Glutamatergic neuron (in vitro differentiated cells): ENCODE data around the gene BAHCC1. TPM values are rescaled to one million over a fixed set of nuclear protein-coding genes. Genes with fewer than 3 reads are reported as not detected.
"Not testable (repeated sequence)": the region's sequence is repeated elsewhere in the genome, so short reads cannot be mapped to it uniquely, and the experiment has no call there.

Experiments used
- DNase-seq: peaks from one replicate; pipeline ENCODE4 v3.0.0; 2022
- H3K27ac Mint-ChIP-seq: one replicate; pipeline ENCODE4 v1.8.0; 2020; ENCODE audit warnings: mild to moderate bottlenecking, mixed read lengths, inconsistent platforms; ENCODE audit not compliant: unreplicated experiment
- H3K27me3 Mint-ChIP-seq: one replicate; pipeline ENCODE4 v1.8.0; 2020; ENCODE audit warnings: mild to moderate bottlenecking, moderate library complexity, mixed read lengths, inconsistent platforms; ENCODE audit not compliant: unreplicated experiment
- H3K36me3 Mint-ChIP-seq: one replicate; pipeline ENCODE4 v1.8.0; 2020; ENCODE audit warnings: mild to moderate bottlenecking, mixed read lengths, inconsistent platforms; ENCODE audit not compliant: unreplicated experiment
- H3K4me1 Mint-ChIP-seq: one replicate; pipeline ENCODE4 v1.8.0; 2020; ENCODE audit warnings: mild to moderate bottlenecking, low read depth, mixed read lengths, inconsistent platforms; ENCODE audit not compliant: unreplicated experiment
- H3K4me3 Mint-ChIP-seq: one replicate; pipeline ENCODE4 v1.8.0; 2020; ENCODE audit warnings: mild to moderate bottlenecking, mixed read lengths, inconsistent platforms; ENCODE audit not compliant: unreplicated experiment
- H3K9me3 Mint-ChIP-seq: one replicate; pipeline ENCODE4 v1.8.0; 2020; ENCODE audit warnings: mild to moderate bottlenecking, moderate library complexity, mixed read lengths, inconsistent platforms; ENCODE audit not compliant: unreplicated experiment
- CTCF ChIP-seq: fragments of 200-600 bp; sonication (generic); IDR thresholded peaks from one replicate; pipeline ENCODE4 v1.5.0; 2021; ENCODE audit not compliant: partially characterized antibody, unreplicated experiment
- total RNA-seq: library from RNA; stranded (reverse); fragmentation: NEBNext Ultra II Directional; extraction: Animal tissue kit (Norgen Biotek cat#: 25700); gene quantifications from one replicate; pipeline ENCODE4 v1.2.1, GENCODE V29; 2021; ENCODE audit not compliant: unreplicated experiment

The BAHCC1 gene
- total RNA-seq, 1 donor from 2014 or later: 111 TPM

- H3K27me3 Mint-ChIP-seq: peaks cover 7% of the 10 kb centered on the region
- H3K4me3 Mint-ChIP-seq: no peak overlapping the region
- H3K9me3 Mint-ChIP-seq: peaks cover 16% of the 10 kb centered on the region
- TF ChIP-seq CTCF: no peak
- H3K4me1 Mint-ChIP-seq: peaks cover 18% of the 10 kb centered on the region
- H3K36me3 Mint-ChIP-seq: peaks cover 9% of the 10 kb centered on the region
- H3K27ac Mint-ChIP-seq: no peak overlapping the region
- DNase-seq: no peak
Observed at GRCh38 chr17:81354252-81354953, 40.9 kb upstream of the BAHCC1 start.

- peaks cover 9% of the 10 kb centered on the region for H3K36me3 Mint-ChIP-seq
- no peak overlapping the region for H3K4me3 Mint-ChIP-seq
- no peak for TF ChIP-seq CTCF
- H3K27ac Mint-ChIP-seq: no peak overlapping the region
- peaks cover 4% of the 10 kb centered on the region for H3K27me3 Mint-ChIP-seq
- H3K9me3 Mint-ChIP-seq: peaks cover 11% of the 10 kb centered on the region
- H3K4me1 Mint-ChIP-seq: peaks cover 14% of the 10 kb centered on the region
- DNase-seq: no peak
Observed at GRCh38 chr17:81354954-81355347, 40.3 kb upstream of the BAHCC1 start.

- Mint-ChIP-seq H3K36me3 (peaks cover 4% of the 10 kb centered on the region), H3K4me1 (peaks cover 4% of the 10 kb centered on the region), H3K27ac (no peak overlapping the region), H3K4me3 (no peak overlapping the region), H3K9me3 (peaks cover 3% of the 10 kb centered on the region), H3K27me3 (peaks cover 7% of the 10 kb centered on the region)
- TF ChIP-seq CTCF: no peak
- no peak for DNase-seq
Observed at GRCh38 chr17:81359218-81359617, 36.0 kb upstream of the BAHCC1 start.

GRCh38 chr17:81362001-81362400, 33.3 kb upstream of the BAHCC1 start:
- H3K27ac Mint-ChIP-seq, H3K27me3 Mint-ChIP-seq, DNase-seq, H3K36me3 Mint-ChIP-seq, H3K9me3 Mint-ChIP-seq, H3K4me3 Mint-ChIP-seq: not testable (repeated sequence)
- peaks cover 10% of the 10 kb centered on the region for H3K4me1 Mint-ChIP-seq

GRCh38 chr17:81364278-81365147, 30.7 kb upstream of the BAHCC1 start:
- H3K27me3 Mint-ChIP-seq: peaks cover 7% of the 10 kb centered on the region
- H3K36me3 Mint-ChIP-seq: no peaks in the 10 kb centered on the region
- no peak overlapping the region for H3K4me3 Mint-ChIP-seq
- no peak for DNase-seq
- H3K4me1 Mint-ChIP-seq: peaks cover 6% of the 10 kb centered on the region
- H3K9me3 Mint-ChIP-seq: peaks cover 7% of the 10 kb centered on the region
- TF ChIP-seq CTCF: no peak
- no peak overlapping the region for H3K27ac Mint-ChIP-seq
